ENCODE data around the gene TST.

Gene TST

GRCh38 chr22:37030560-37031281, 11.5 kb upstream of the TST start:
- DNase-seq, result no peak

- no peak for DNase-seq
Measured at GRCh38 chr22:37028692-37029674, 9.7 kb upstream of the TST start.

- no peak for DNase-seq
Measured at GRCh38 chr22:37027556-37027955, 8.3 kb upstream of the TST start.

GRCh38 chr22:37026325-37026724, 7.1 kb upstream of the TST start:
- no peak for DNase-seq

GRCh38 chr22:37025500-37026070, 6.3 kb upstream of the TST start:
- DNase-seq, result no peak

GRCh38 chr22:37024339-37025157, 5.3 kb upstream of the TST start:
- DNase-seq, result no peak

- no peak for DNase-seq
Measured at GRCh38 chr22:37023743-37024338, 4.6 kb upstream of the TST start.

GRCh38 chr22:37022483-37023337, 3.5 kb upstream of the TST start:
- no peak for DNase-seq

GRCh38 chr22:37021710-37022482, 2.6 kb upstream of the TST start:
- DNase-seq, result peak; percentile 53 to 62

- DNase-seq, result no peak
Measured at GRCh38 chr22:37021041-37021440, 1.8 kb upstream of the TST start.

GRCh38 chr22:37020192-37020479, 889 bp upstream of the TST start:
- no peak for DNase-seq

- no peak for DNase-seq
Measured at GRCh38 chr22:37018815-37019308, 385 bp downstream of the TST start.

GRCh38 chr22:37018086-37018814, 997 bp downstream of the TST start:
- no peak for DNase-seq

GRCh38 chr22:37017356-37017755, 1.9 kb downstream of the TST start:
- DNase-seq, result no peak

- DNase-seq, result no peak
Measured at GRCh38 chr22:37016134-37016910, 2.9 kb downstream of the TST start.

GRCh38 chr22:37015587-37015878, 3.7 kb downstream of the TST start:
- DNase-seq, result no peak

GRCh38 chr22:37014835-37015586, 4.2 kb downstream of the TST start:
- DNase-seq, result no peak

GRCh38 chr22:37014415-37014806, 4.8 kb downstream of the TST start:
- no peak for DNase-seq

GRCh38 chr22:37012956-37013355, 6.3 kb downstream of the TST start:
- no peak for DNase-seq
